IMR-90 (cell line): ENCODE data around the gene DCHS1. TPM values are rescaled to one million over a fixed set of nuclear protein-coding genes. Genes with fewer than 3 reads are reported as not detected.

Experiments
- ATAC-seq: fragments of 200-7000 bp; cut with Tn5 transposase; 2 replicates; pipeline ENCODE4 v1.9.1; 2020; ENCODE audit warnings: low read depth, mild to moderate bottlenecking, moderate library complexity
- BruUV-seq: library from RNA; stranded (reverse); fragments of 400-500 nt; replicated peaks from 2 replicates; lab custom pipeline; 2021; lab: Mats Ljungman, UMichigan
- CTCF ChIA-PET: fragments of 300-600 bp; formaldehyde crosslinking; extraction: SDS; loops from one replicate; lab custom pipeline; 2021; ENCODE audit warnings: antibody characterized with exemption; lab: Yijun Ruan, JAX
- POLR2A ChIA-PET: fragments of 300-600 bp; sonication (Branson Sonifier 250); formaldehyde crosslinking; loops from one replicate; lab custom pipeline; 2022; ENCODE audit warnings: antibody characterized with exemption; ENCODE audit not compliant: unreplicated experiment; lab: Charles Lee
- DNase-seq: peaks from one replicate; pipeline ENCODE4 v3.0.0; 2013
- H2AFZ ChIP-seq: replicated peaks from 2 replicates; pipeline ENCODE3; 2013; ENCODE audit warnings: low read length, mild to moderate bottlenecking; ENCODE audit not compliant: poor library complexity
- H2AK5ac ChIP-seq: 2 replicates; pipeline ENCODE4 v1.6.1; 2013; ENCODE audit warnings: low read depth, low read length, inconsistent platforms
- H2AK9ac ChIP-seq: replicated peaks from 2 replicates; pipeline ENCODE3; 2013; ENCODE audit warnings: mild to moderate bottlenecking, low read depth, low read length, moderate library complexity; ENCODE audit not compliant: poor library complexity
- H2BK120ac ChIP-seq: 2 replicates; pipeline ENCODE4 v1.6.1; 2013; ENCODE audit warnings: low read depth, low read length, inconsistent platforms
- H2BK15ac ChIP-seq: 3 replicates; pipeline ENCODE4 v1.6.1; 2013; ENCODE audit warnings: low read depth, low read length, inconsistent platforms
- H2BK20ac ChIP-seq: 2 replicates; pipeline ENCODE4 v1.6.1; 2013; ENCODE audit warnings: low read depth, mild to moderate bottlenecking, inconsistent platforms, low read length, moderate library complexity
- H2BK5ac ChIP-seq: 2 replicates; pipeline ENCODE4 v1.6.1; 2013; ENCODE audit warnings: mild to moderate bottlenecking, low read depth, low read length, inconsistent platforms; ENCODE audit not compliant: poor library complexity, severe bottlenecking
- H3K14ac ChIP-seq: replicated peaks from 2 replicates; pipeline ENCODE4 v1.6.1; 2013; ENCODE audit warnings: low read depth, low read length, inconsistent platforms
- H3K18ac ChIP-seq: 2 replicates; pipeline ENCODE4 v1.6.1; 2013; ENCODE audit warnings: low read depth, low read length, control low read depth
- H3K23ac ChIP-seq: 2 replicates; pipeline ENCODE4 v1.6.1; 2013; ENCODE audit warnings: low read depth, low read length, inconsistent platforms
- H3K27ac ChIP-seq: 2 replicates; pipeline ENCODE4 v1.5.1; 2013; ENCODE audit warnings: mild to moderate bottlenecking, control low read depth, low read length; ENCODE audit not compliant: insufficient read depth
- H3K27me3 ChIP-seq: 2 replicates; pipeline ENCODE4 v1.6.1; 2013; ENCODE audit warnings: low read length; ENCODE audit not compliant: control insufficient read depth, insufficient read depth
- H3K36me3 ChIP-seq: 2 replicates; pipeline ENCODE4 v1.6.1; 2013; ENCODE audit warnings: low read length, mixed read lengths; ENCODE audit not compliant: control insufficient read depth, insufficient read depth
- H3K4ac ChIP-seq: 2 replicates; pipeline ENCODE4 v1.6.1; 2013; ENCODE audit warnings: low read depth, low read length, inconsistent platforms
- H3K4me1 ChIP-seq: 2 replicates; pipeline ENCODE4 v1.6.1; 2013; ENCODE audit warnings: low read length, mixed read lengths; ENCODE audit not compliant: control insufficient read depth, insufficient read depth
- H3K4me2 ChIP-seq: 2 replicates; pipeline ENCODE4 v1.6.1; 2013; ENCODE audit warnings: low read depth, mild to moderate bottlenecking, control low read depth, low read length, moderate library complexity
- H3K4me3 ChIP-seq: 2 replicates; pipeline ENCODE4 v1.5.1; 2013; ENCODE audit warnings: low read depth, mild to moderate bottlenecking, control low read depth, low read length, moderate library complexity; ENCODE audit not compliant: insufficient read depth
- H3K56ac ChIP-seq: 2 replicates; pipeline ENCODE4 v1.6.1; 2013; ENCODE audit warnings: low read length, inconsistent platforms; ENCODE audit not compliant: insufficient read depth; ENCODE audit errors: extremely low read depth
- H3K79me1 ChIP-seq, 2 experiments: 2 replicates each; pipeline ENCODE4 v1.6.1; 2013; ENCODE audit warnings: low read length in 2 of 2, inconsistent platforms in 1 of 2, low read depth in 1 of 2
- H3K9ac ChIP-seq: 2 replicates; pipeline ENCODE4 v1.6.1; 2013; ENCODE audit warnings: low read depth, low read length, control low read depth
- H3K9me1 ChIP-seq: 2 replicates; pipeline ENCODE4 v1.6.1; 2013; ENCODE audit warnings: low read length, inconsistent platforms; ENCODE audit not compliant: insufficient read depth
- H3K9me3 ChIP-seq: 2 replicates; pipeline ENCODE4 v1.6.1; 2013; ENCODE audit warnings: low read length; ENCODE audit not compliant: control insufficient read depth, insufficient read depth
- H4K20me1 ChIP-seq: 2 replicates; pipeline ENCODE4 v1.6.1; 2013; ENCODE audit warnings: low read length, inconsistent platforms; ENCODE audit not compliant: insufficient read depth
- H4K5ac ChIP-seq: 2 replicates; pipeline ENCODE4 v1.6.1; 2013; ENCODE audit warnings: mild to moderate bottlenecking, low read depth, low read length, control low read depth
- H4K8ac ChIP-seq, 2 experiments: 2 replicates each; pipeline ENCODE4 v1.6.1; 2013; ENCODE audit warnings: low read depth in 2 of 2, low read length in 2 of 2, control low read depth in 1 of 2, inconsistent platforms in 1 of 2
- H4K91ac ChIP-seq: 2 replicates; pipeline ENCODE4 v1.6.1; 2013; ENCODE audit warnings: low read depth, low read length, inconsistent platforms; ENCODE audit not compliant: insufficient read depth
- BHLHE40 ChIP-seq: fragments of 150-350 bp; IDR thresholded peaks from 2 replicates; pipeline ENCODE4 v1.6.1; 2016; ENCODE audit warnings: mild to moderate bottlenecking, low read depth, low read length
- CEBPB ChIP-seq: IDR thresholded peaks from 2 replicates; pipeline ENCODE4 v1.6.1; 2012; ENCODE audit warnings: low read depth, low read length, improper control_type of control experiment
- MAFK ChIP-seq: IDR thresholded peaks from 2 replicates; pipeline ENCODE4 v1.6.1; 2012; ENCODE audit warnings: low read depth, low read length, improper control_type of control experiment
- MXI1 ChIP-seq: IDR thresholded peaks from 2 replicates; pipeline ENCODE4 v1.6.1; 2012; ENCODE audit warnings: low read depth, mild to moderate bottlenecking, low read length, moderate library complexity, borderline replicate concordance
- RAD21 ChIP-seq: IDR thresholded peaks from 2 replicates; pipeline ENCODE4 v1.6.1; 2012; ENCODE audit warnings: low read length, improper control_type of control experiment
- SMC3 ChIP-seq: fragments of 150-350 bp; IDR thresholded peaks from 2 replicates; pipeline ENCODE4 v1.6.1; 2016; ENCODE audit warnings: low read depth, mild to moderate bottlenecking, antibody characterized with exemption, low read length, moderate library complexity
- WGBS, 2 experiments: methylation state at CpG; one replicate each; pipeline versions ENCODE4 v1.1.5 to v1.1.7; 2013; ENCODE audit warnings: missing lambda C conversion rate in 2 of 2; ENCODE audit not compliant: insufficient read length in 1 of 2; ENCODE audit errors: extremely low coverage in 2 of 2; 5-methylcytosine and 5-hydroxymethylcytosine counted together
- dilution Hi-C: fragments of 300-500 bp; cut with HindIII; formaldehyde crosslinking; loops from one replicate; pipeline ENCODE4 v1.14.3; 2018; ENCODE audit warnings: low sequenced_read_pairs; ENCODE audit not compliant: unreplicated experiment
- in situ Hi-C: fragments of 300-500 bp; cut with MboI; formaldehyde crosslinking; loops from 3 replicates; pipeline ENCODE4 v1.14.3; 2019; ENCODE audit warnings: low sequenced_read_pairs, inconsistent platforms, mixed read lengths
- intact Hi-C: fragments of 100-400 bp; cut with micrococcal nuclease; formaldehyde crosslinking; loops from 2 replicates; pipeline ENCODE4 v1.10.0; 2022
- polyA plus RNA-seq, 3 experiments: library from polyadenylated mRNA; depleted of rRNA; stranded (reverse); fragments of >200 nt; gene quantifications; 2 replicates each; pipeline ENCODE4 v1.2.3, GENCODE V29; 2012; ENCODE audit warnings: low replicate concordance in 1 of 3
- total RNA-seq: library from RNA; depleted of rRNA; stranded (reverse); fragments of >200 nt; gene quantifications from 2 replicates; pipeline ENCODE4 v1.2.3, GENCODE V29; 2012

The DCHS1 gene
- total and polyA plus RNA-seq, 2 of the 4 experiments (the other 2 are of a cell fraction) = 1.4 to 3.3 TPM

DNA sequence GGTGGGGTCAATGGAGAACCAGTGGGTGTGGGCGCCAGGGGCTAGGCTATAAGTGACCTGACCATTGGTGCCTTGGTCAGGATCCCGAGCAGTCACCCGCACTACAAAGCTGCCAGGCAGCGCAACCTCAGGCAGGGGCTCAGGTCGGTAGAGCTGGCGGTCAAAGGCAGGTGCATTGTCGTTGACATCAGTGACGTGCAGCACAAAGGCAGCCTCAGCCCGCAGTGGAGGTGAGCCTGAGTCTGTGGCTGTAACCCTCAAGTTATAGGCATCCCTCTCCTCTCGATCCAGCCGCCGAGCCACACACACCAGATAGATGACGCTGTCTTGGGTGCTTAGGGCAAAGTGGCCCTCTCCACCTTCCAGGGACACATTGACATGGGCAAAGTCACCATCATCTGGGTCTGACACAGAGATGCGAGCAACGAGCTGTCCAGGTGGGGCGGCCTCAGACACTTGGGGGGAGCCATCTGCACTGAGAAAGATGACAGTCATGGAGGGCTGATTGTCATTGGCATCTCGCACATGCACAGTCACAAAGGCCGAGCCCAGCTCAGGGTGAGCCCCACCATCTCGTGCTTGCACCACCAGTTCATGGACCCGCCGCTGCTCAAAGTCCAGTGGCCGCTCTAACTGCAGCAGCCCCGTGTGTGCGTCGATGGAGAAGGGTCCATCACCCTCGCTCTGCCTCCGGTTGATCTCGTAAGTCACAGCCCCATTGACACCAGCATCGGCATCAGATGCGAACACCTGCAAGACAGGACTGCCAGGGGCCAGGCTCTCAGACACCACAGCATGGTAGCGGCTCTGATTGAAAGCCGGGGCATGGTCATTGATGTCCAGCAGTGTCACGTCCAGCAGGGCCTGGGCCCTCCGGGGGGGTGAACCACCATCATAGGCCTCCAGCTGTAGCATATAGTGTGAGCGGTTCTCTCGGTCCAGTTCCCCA lies 15.3 kb downstream of the DCHS1 start:
- no peak overlapping the region for H2BK5ac ChIP-seq
- H3K27ac ChIP-seq = no peak overlapping the region
- no peak overlapping the region for H3K18ac ChIP-seq
- no peak overlapping the region for H3K23ac ChIP-seq
- H4K91ac ChIP-seq = no peak overlapping the region
- H2BK20ac ChIP-seq = no peak overlapping the region
- H3K4me3 ChIP-seq = no peak overlapping the region
- intact Hi-C loops = no loop called here
- in situ Hi-C loops = no loop called here
- peaks cover 4% of the 10 kb centered on the region; the same call in 1 of the 2 replicates for H4K20me1 ChIP-seq
- no peak overlapping the region for H3K56ac ChIP-seq
- CTCF ChIA-PET = interaction anchor here (1.1 kb wide), 1 partner anchor 40 kb away, joined by 3 read pairs; no protein-coding TSS in a partner anchor
- DNase-seq = no peak
- H4K5ac ChIP-seq = no peak overlapping the region
- H3K36me3 ChIP-seq = peaks cover 25% of the 10 kb centered on the region
- H3K4me1 ChIP-seq = peaks cover 8% of the 10 kb centered on the region
- H3K9me1 ChIP-seq = no peaks in the 10 kb centered on the region; the same call in 1 of the 2 replicates
- no peak overlapping the region for H2AFZ ChIP-seq
- TF ChIP-seq CEBPB (no peak), RAD21 (no peak), MXI1 (no peak), SMC3 (no peak), BHLHE40 (no peak), MAFK (no peak)
- no peak overlapping the region for H3K4me2 ChIP-seq
- dilution Hi-C loops = no loop called here
- no peak overlapping the region for H3K4ac ChIP-seq
- H2AK9ac ChIP-seq = no peak overlapping the region
- no peak overlapping the region for H2AK5ac ChIP-seq
- H3K9me3 ChIP-seq = no peaks in the 10 kb centered on the region
- no peak overlapping the region for H3K14ac ChIP-seq
- no peak overlapping the region for H2BK120ac ChIP-seq
- BruUV-seq = no TSS peak
- H3K27me3 ChIP-seq = no peaks in the 10 kb centered on the region
- H3K9ac ChIP-seq = no peak overlapping the region
- no peak overlapping the region for H4K8ac ChIP-seq
- WGBS, 2 experiments = 96% methylated on average over 27 of the region's 36 CpGs; no CpG with 5 or more reads in 1 of the 2 experiments
- POLR2A ChIA-PET = no interaction called here
- no peak overlapping the region for H2BK15ac ChIP-seq
- no peak for ATAC-seq
- peaks cover 0 to 11% of the 10 kb centered on the region in 2 experiments; a peak in 2 of 4 replicates for H3K79me1 ChIP-seq
